Inflammatory macrophage treated with lipopolysaccharide for 4 hours (primary cell): ENCODE measurements around the gene GGCX.
A peak's percentile ranks its signal among the peaks of the same experiment; 100 is the strongest.
"Not testable (repeated sequence)": the region's sequence is repeated elsewhere in the genome, so short reads cannot be mapped to it uniquely, and the experiment has no call there.

Experiments
- DNase-seq: peaks from one replicate; pipeline ENCODE4 v3.0.0-alpha.2; 2020

The GGCX gene

DNA sequence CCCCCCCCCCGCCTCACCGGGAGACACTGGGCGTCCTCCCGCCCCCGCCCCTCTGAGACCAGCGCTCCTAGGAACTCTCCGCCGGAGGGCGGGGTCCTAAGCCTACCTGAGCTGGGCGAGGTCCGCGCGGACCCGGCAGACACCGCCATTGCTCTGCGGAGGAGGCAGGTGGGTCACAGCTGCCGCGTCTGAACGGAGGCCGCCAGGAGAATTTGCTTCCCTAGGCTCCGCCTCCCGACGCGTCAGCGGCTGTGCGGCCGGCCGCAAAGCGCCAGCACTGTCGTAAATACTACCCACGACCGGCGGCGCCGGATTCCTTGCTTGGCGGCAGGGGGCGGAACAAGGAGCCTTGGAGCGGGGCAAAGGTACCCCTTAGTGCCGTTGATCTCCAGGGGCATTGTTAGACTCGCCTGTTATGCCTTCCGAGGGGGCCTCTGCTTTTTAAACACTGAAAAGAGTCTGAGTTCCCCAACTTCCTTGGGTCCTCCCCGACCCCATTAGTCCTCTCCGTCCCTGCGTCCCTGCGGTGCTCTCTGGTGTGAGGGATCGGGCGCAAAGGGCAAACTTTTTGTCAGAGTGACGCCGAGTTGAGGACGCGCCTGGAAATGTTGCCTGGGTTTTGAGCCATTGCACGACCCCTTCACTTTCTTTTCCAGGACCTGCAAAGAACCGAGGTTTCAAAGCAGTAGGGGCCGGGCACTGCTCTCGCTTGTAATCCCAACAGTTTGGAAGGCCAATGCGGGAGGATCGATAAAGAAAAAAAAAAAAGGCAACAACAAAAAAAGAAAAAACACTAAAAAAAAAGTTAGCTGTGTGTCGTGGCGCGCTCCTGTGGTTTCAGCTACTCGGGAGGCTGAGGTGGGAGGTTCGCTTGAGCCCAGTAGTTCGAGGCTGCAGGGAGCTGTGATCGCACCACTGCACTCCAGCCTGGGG, at the start of gene GGCX:
GGCX (minus strand) TSS at position 214 of the 933 bp plus-strand sequence; CDS start at position 149, 65 bp downstream.
- peak; percentile 95 for DNase-seq

DNA sequence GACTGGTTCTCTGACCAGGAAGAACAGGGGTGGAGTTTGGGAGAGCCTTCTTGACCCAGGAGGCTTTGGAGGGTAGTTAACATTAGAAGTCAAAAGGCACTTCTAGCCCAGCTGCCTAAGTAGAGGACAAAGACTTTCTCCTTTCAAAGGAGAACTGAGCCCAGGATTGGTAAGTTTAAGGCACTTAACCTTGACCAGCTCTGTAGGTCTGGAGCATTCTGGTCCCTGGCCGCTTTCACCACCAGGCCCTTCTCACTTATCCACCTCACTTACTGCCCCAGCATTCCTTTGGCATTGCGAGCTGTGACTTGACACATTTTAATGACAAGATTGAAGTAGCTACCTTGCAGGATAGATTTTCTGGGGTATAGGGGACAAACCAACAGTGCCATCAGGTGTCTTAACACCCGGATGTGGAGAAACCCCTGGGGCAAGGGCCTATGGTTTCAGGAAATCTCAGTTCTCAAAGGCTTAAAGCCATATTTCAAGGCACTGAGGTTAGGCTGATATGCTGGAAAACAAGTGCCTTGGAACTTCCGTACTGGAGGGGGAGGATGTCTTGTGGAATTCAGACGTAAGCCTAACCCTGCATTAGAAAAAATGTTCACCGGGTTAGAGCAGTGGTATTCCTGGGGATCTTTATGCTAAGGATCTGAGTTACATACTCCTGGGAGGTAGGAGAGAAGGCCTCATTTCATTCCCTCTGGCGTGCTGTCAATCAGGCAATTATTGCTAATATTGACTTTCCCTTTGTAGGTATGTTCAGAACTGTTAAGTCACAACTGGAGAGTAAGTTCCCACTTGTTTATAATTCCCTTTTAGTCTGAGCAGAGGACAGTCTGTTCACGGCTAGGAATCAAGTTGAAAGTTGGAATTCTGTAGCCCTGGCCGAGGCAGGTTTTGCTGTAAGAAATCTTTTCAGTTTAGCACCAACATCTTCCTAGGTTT, 46.2 kb upstream of the GGCX start:
- no peak for DNase-seq

GRCh38 chr2:85606116-85606455, 44.8 kb upstream of the GGCX start:
- no peak for DNase-seq

- DNase-seq: no peak
These were observed 44.3 kb upstream of the GGCX start for GRCh38 chr2:85605406-85606115.

DNA sequence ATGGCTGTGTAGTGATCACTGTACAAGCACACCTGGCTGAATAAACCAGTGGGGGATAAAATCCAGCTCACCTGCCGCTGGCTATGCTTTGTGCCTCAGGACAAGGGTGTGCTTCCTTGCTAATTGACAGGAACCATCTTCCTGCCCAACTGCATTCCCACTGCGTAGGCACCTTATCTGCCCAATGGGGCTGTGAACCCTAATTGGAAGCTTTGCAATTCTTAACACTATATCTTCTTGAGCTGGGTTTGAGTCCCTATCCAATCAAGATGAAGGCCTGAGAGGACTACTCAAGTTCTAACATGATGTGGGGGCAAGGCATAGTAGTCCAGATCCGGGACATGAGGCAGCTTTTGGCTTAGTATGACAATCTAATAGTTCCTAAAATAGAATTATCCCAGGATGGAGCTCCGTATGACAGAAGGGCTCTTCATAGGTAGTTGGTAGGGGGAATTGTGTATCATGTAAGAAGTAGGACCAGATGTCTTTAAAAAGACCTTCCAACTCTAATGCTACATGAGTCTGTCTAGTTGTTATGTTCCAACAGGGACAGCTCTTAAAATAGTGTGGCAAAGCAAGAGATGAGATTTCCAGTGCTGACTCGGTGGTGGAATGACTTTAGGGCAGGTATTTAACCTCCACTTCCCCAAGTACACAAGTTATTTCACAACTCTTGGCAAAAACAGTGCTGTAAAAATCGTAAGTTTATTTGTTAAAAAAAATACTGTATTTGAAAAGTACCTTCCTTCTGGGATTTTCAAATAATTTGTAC, 43.5 kb upstream of the GGCX start:
- no peak for DNase-seq

DNA sequence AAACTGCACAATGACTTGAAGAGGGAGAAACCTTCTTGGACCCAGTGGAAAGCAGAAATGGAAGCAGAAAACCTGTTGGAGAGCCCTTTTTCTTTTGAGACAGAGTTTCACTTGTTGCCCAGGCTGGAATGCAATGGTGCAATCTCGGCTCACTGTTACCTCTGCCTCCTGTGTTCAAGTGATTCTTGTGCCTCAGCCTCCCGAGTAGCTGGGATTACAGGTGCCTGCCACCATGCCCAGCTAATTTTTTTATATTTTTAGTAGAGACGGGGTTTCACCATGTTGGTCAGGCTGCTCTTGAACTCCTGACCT, 42.8 kb upstream of the GGCX start:
- DNase-seq: not testable (repeated sequence)

GRCh38 chr2:85602476-85603234, 41.4 kb upstream of the GGCX start, which contains the start of gene TMEM150A:
Gene TMEM150A, minus strand, starts transcription at chr2:85602698. Its CDS starts 750 bp downstream, at chr2:85601948.
- peak; percentile 93 for DNase-seq

GRCh38 chr2:85601771-85602475, 40.6 kb upstream of the GGCX start:
- peak; percentile 30 for DNase-seq

DNA sequence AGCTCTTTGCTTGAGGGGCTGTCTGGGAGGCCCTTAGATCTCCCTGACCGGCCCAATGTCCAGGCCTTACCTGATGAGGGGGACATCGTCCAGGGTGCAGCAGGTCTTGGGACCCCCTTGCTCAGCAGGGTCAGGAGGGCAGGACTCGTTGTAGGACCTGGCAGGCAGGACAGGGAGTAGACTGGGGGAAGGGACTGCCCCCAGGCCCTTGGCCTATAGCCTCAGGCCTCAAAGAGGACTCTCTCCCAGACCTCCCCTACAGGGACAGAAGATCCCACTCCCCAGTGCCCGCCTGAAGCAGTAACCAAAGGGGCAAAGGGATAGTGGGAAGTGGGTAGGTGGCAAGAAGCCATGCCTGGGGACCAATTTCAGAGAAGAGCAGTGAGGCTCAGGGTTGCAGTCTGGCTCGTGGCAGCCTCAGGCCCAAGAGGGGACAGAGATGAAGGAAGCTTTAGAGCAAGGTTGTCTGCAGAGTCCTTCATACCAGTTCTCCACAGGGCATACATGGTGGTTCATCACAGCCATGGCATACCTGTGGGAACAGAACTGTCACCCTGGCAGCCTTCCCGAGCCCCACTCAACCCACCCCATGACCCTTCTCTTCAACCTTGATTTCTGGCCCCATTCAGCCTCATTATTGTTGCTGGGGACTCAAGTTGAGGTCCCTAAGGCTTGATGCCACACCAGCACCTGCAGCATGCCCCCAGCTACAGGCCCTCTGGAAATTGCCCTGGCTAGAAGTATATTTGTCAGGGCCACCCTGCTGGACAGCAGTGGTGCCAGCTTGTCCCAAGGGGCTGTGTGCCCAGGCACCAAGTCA, 39.9 kb upstream of the GGCX start:
- no peak for DNase-seq

DNA sequence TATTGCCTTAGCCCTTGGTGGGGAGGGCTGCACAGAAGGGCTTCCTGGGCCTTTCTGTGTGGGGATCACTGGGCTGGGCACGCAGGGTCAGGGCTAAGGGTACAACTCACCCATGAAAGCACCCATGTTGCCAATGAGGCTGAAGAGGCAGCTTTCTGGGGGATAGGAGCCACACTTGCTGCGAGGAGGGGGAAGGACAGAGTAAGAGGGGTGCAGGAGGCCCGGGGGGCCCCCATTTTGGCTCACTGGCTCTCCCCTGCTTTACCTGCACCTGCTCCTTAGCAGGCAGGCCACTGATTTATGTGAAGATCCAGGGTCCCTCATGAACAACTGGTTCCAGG, 38.9 kb upstream of the GGCX start:
- DNase-seq: no peak

GRCh38 chr2:85599468-85600234, 38.4 kb upstream of the GGCX start:
- DNase-seq: no peak

GRCh38 chr2:85598594-85599340, 37.5 kb upstream of the GGCX start:
- no peak for DNase-seq

GRCh38 chr2:85597241-85597640, 35.9 kb upstream of the GGCX start:
- no peak for DNase-seq

DNA sequence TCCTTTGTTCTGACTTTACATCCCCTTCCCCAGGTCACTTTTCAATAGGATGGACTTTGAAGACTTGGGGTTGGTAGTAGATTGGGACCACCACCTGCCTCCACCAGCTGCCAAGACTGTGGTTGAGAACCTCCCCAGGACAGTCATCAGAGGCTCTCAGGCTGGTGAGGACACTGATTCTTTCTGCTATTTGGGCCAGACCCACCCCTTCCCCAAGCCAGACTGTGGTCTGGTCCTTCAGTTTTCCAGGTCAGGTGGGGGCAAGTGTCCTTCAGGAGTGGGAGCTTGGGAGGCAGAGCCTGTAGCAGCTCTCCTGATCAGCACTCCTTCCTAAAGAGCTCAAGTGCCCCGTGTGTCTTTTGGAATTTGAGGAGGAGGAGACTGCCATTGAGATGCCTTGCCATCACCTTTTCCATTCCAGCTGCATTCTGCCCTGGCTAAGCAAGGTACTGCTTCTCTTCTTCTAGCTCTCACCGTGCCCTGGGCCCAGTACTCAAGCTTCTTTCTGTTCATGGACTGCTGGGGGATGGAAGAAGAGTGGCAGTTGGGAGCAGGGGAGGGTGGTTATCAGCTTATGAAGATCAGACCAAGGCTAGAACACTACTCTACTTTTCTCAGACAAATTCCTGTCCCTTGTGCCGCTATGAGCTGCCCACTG, 35.3 kb upstream of the GGCX start:
- DNase-seq: no peak

DNA sequence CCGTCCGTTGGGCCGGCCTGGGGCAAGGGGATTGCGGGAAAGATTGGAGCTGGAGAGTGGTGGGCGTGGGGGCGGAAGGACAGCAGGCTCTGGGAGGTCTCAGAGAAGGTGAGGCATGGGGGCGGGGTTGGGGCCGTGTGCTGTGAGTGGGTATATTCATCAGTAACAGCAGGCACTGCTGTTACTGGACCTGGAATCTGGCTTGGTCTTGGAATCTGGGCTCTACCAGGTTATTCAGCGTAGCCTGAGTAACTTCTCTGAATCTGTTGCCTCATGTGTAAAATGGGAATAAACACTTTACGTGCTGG, 34.7 kb upstream of the GGCX start:
- DNase-seq: no peak

DNA sequence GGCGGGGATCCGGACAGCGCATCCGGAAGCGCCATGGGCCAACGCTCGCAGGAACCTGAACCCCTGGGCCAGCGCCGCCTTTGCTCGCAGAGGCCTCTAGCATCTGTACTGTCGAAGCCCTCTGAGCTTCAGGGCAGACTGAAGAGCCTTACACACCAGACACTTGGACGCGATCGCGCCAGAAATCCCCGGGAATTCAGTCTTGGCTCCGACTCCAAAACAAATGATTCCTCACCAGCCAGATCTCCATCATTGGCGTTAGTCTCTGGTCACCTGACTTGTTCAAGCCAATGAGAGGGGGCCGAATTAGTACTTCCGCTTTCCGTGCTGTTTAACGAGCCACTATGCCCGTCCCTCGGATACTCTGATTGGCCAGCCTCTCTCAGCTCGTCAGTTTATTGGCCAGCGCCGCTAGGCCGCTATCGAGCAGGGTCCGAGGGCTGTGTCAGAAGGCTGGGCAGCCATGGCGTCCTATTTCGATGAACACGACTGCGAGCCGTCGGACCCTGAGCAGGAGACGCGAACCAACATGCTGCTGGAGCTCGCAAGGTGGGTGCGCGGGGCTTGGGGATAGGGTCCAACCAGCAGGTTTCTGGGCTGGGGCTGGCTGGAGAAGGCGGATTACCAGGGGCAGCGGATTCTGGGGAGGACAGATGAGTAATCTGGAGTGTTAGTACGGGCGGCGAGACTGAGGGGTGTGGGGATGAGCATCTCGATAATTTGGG, 34.2 kb upstream of the GGCX start, which contains the start of gene RNF181:
RNF181 (plus strand) TSS at position 445 of the 725 bp plus-strand sequence; CDS start at position 464, 19 bp downstream.
- DNase-seq: peak; percentile 99

DNA sequence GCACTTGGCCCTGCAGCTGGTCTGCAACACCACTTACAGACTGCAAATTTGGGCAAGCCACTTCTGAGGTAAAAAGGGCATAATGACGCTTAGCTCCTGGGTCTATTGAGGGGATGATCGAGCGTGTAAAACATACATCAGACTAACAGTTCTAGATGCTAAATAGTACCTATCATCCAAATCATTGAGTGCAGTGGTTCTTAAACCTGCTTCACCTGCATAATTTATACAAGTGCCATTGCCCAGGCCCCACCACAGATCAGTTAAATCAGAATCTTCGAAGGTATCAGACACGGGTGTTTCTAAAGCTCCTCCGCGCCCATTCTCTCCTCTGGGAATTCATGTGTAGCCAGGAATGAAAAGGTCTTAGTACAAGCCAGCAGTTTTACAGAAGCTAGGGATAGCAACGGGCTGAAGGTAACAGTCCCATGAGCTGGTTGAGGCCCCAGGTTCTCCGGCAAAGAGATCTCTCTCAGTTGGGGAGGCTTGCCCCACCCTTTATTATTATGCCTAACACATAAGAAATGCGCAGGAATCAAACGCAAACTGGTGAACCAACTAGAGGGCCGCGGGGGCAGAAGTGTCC, 33.5 kb upstream of the GGCX start:
- DNase-seq: no peak
